NCI-H82 (cell line): ENCODE results near the gene RAB8B.

Experiments used
- DNase-seq: peaks from one replicate; lab custom pipeline; 2025; lab: John Stamatoyannopoulos, UW

The RAB8B gene

GRCh38 chr15:63188926-63189871 is at the start of gene RAB8B:
Gene RAB8B, plus strand, starts transcription at chr15:63189606. Its CDS starts 19 bp downstream, at chr15:63189625.
- peak; percentile 98 for DNase-seq

- DNase-seq, result no peak
Observed at GRCh38 chr15:63140936-63141335, 48.5 kb upstream of the RAB8B start.

- no peak for DNase-seq
Observed at GRCh38 chr15:63145426-63145825, 44.0 kb upstream of the RAB8B start.

- DNase-seq, result no peak
Observed at GRCh38 chr15:63146684-63147083, 42.7 kb upstream of the RAB8B start.

GRCh38 chr15:63151665-63152064 is 37.7 kb upstream of the RAB8B start:
- no peak for DNase-seq

- no peak for DNase-seq
Observed at GRCh38 chr15:63155486-63155885, 33.9 kb upstream of the RAB8B start.

- DNase-seq, result no peak
Observed at GRCh38 chr15:63156086-63156710, 33.2 kb upstream of the RAB8B start.

GRCh38 chr15:63156755-63157117 is 32.7 kb upstream of the RAB8B start:
- DNase-seq, result peak; percentile 48

- DNase-seq, result peak; percentile 97
Observed at GRCh38 chr15:63157118-63157843, 32.1 kb upstream of the RAB8B start, which contains the start of gene RPS27L. Gene RPS27L, minus strand, starts transcription at chr15:63157477. Its CDS starts 72 bp downstream, at chr15:63157405.

- DNase-seq, result peak; percentile 57
Observed at GRCh38 chr15:63157891-63158431, 31.4 kb upstream of the RAB8B start.

- DNase-seq, result no peak
Observed at GRCh38 chr15:63160638-63161037, 28.8 kb upstream of the RAB8B start.

- peak; percentile 22 for DNase-seq
Observed at GRCh38 chr15:63163217-63163616, 26.2 kb upstream of the RAB8B start.

GRCh38 chr15:63165166-63165859 is 24.1 kb upstream of the RAB8B start:
- DNase-seq, result no peak

GRCh38 chr15:63166219-63166618 is 23.2 kb upstream of the RAB8B start:
- DNase-seq, result peak; percentile 22

GRCh38 chr15:63169788-63170187 is 19.6 kb upstream of the RAB8B start:
- DNase-seq, result no peak

GRCh38 chr15:63172376-63172775 is 17.0 kb upstream of the RAB8B start:
- no peak for DNase-seq

GRCh38 chr15:63172851-63173451 is 16.5 kb upstream of the RAB8B start:
- DNase-seq, result peak; percentile 63

- DNase-seq, result no peak
Observed at GRCh38 chr15:63176302-63176701, 13.1 kb upstream of the RAB8B start.

GRCh38 chr15:63178034-63178433 is 11.4 kb upstream of the RAB8B start:
- peak; percentile 35 for DNase-seq

GRCh38 chr15:63180746-63181145 is 8.7 kb upstream of the RAB8B start:
- no peak for DNase-seq

- no peak for DNase-seq
Observed at GRCh38 chr15:63181648-63182047, 7.8 kb upstream of the RAB8B start.
